Measurements from ENCODE around the gene GOLGA8B. TPM values are rescaled to one million over a fixed set of nuclear protein-coding genes. Genes with fewer than 3 reads are reported as not detected.

Gene GOLGA8B
- total RNA-seq, 1 experiment from 2014 or later, result 42.1 TPM

DNA sequence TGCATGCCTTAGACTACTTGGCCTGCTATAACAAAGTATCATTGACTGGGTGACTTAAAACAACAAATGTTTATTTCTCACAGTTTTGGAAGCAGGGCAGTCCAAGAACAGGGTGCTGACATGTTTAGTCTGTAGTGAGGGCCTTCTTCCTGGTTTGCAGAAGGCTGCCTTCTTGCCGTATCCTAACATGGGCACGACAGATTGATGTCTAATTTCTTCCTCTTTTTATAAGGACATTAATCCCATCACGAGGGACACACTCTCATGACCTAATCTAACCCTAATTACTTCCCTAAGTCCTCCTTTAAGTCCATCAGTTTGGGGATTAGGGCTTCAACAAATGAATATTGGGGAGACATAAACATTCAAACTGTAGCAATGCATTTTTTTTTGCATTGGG lies 10.9 kb upstream of the GOLGA8B start:
- Histone ChIP-seq H3K56ac (ENCODE audit: insufficient read length, low read depth, low read length) (no peak overlapping the region), H3K9me3 (ENCODE audit: control insufficient read depth, low read depth, low read length) (no peaks in the 10 kb centered on the region), H2BK15ac (ENCODE audit: low read depth, low read length) (no peak overlapping the region), H2BK5ac (ENCODE audit: insufficient read length, low read length) (no peak overlapping the region), H2BK120ac (ENCODE audit: low read depth, low read length, poor library complexity, severe bottlenecking) (no peak overlapping the region), H2AK5ac (ENCODE audit: insufficient read length, low read length) (no peak overlapping the region), H4K20me1 (ENCODE audit: control insufficient read depth, insufficient read depth, insufficient read length) (no peaks in the 10 kb centered on the region), H3K79me2 (ENCODE audit: insufficient read depth, low read length) (no peaks in the 10 kb centered on the region), H4K5ac (ENCODE audit: insufficient read length, low read depth, low read length) (no peak overlapping the region), H3K27me3 (ENCODE audit: insufficient read depth, low read length) (no peaks in the 10 kb centered on the region), H3K27ac (ENCODE audit: insufficient read length, low read depth, low read length) (no peak overlapping the region), H3K23me2 (ENCODE audit: insufficient read length, low read depth, low read length, poor library complexity, severe bottlenecking) (no peaks in the 10 kb centered on the region), H4K8ac (replicated peaks; ENCODE audit: insufficient read length, low read depth, low read length) (no peak overlapping the region), H3K4me2 (ENCODE audit: insufficient read depth, insufficient read length, low read length) (no peak overlapping the region), H3K4ac (ENCODE audit: low read depth, low read length) (no peak overlapping the region), H3T11ph (ENCODE audit: low read length) (no peak overlapping the region), H3K4me1 (ENCODE audit: insufficient read depth, low read length) (no peaks in the 10 kb centered on the region), H3K9ac (ENCODE audit: extremely low read depth, insufficient read length, low read length) (no peak overlapping the region), H2BK20ac (ENCODE audit: low read depth, low read length, poor library complexity, severe bottlenecking) (no peak overlapping the region), H3K23ac (ENCODE audit: insufficient read length, low read depth, low read length) (no peak overlapping the region), H2BK12ac (ENCODE audit: insufficient read length, low read depth, low read length) (no peak overlapping the region), H4K91ac (ENCODE audit: insufficient read length, low read depth, low read length) (no peak overlapping the region), H3K79me1 (ENCODE audit: insufficient read depth, low read depth, low read length, poor library complexity, severe bottlenecking) (no peaks in the 10 kb centered on the region), H3K14ac (ENCODE audit: insufficient read depth, low read length) (no peak overlapping the region), H2AFZ (ENCODE audit: low read length) (no peak overlapping the region), H3K18ac (ENCODE audit: insufficient read length, low read depth, low read length) (no peak overlapping the region)
- DNase-seq, result no peak
- Mint-ChIP-seq H3K4me3 (no peak overlapping the region), H3K36me3 (ENCODE audit: insufficient read depth in 1 of 3, low read depth in 3 of 3) (no peaks in the 10 kb centered on the region), H3K27me3 (ENCODE audit: low read depth) (peaks cover 1% of the 10 kb centered on the region; the same call in 1 of the 2 replicates), H3K4me1 (peaks cover 6% of the 10 kb centered on the region in 2 experiments), H3K9me3 (no peaks in the 10 kb centered on the region), H3K27ac (no peak overlapping the region)
- TF ChIP-seq, protein P1, sequence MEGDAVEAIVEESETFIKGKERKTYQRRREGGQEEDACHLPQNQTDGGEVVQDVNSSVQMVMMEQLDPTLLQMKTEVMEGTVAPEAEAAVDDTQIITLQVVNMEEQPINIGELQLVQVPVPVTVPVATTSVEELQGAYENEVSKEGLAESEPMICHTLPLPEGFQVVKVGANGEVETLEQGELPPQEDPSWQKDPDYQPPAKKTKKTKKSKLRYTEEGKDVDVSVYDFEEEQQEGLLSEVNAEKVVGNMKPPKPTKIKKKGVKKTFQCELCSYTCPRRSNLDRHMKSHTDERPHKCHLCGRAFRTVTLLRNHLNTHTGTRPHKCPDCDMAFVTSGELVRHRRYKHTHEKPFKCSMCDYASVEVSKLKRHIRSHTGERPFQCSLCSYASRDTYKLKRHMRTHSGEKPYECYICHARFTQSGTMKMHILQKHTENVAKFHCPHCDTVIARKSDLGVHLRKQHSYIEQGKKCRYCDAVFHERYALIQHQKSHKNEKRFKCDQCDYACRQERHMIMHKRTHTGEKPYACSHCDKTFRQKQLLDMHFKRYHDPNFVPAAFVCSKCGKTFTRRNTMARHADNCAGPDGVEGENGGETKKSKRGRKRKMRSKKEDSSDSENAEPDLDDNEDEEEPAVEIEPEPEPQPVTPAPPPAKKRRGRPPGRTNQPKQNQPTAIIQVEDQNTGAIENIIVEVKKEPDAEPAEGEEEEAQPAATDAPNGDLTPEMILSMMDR (conservative IDR thresholded peaks at IDR 0.05), result no peak
- no CpG with 5 or more reads among the region's 3 CpGs for WGBS (ENCODE audit: extremely low coverage, insufficient read length, low lambda C conversion rate)
